ENCODE data around the gene KRT40.

The KRT40 gene

GRCh38 chr17:40996829-40997228 lies 12.7 kb upstream of the KRT40 start:
- no peak for DNase-seq (ENCODE audit: low spot score)

- DNase-seq (ENCODE audit: low spot score), result no peak
Observed at GRCh38 chr17:40995116-40995515, 11.0 kb upstream of the KRT40 start.

GRCh38 chr17:40993839-40994238 lies 9.7 kb upstream of the KRT40 start, which contains the start of gene KRTAP3-3:
TSS of gene KRTAP3-3 (minus strand) at chr17:40994164. CDS start at chr17:40994097, 67 bp downstream.
- no peak for DNase-seq (ENCODE audit: low spot score)

- no peak for DNase-seq (ENCODE audit: low spot score)
Observed at GRCh38 chr17:40993084-40993483, 9.0 kb upstream of the KRT40 start.

DNA sequence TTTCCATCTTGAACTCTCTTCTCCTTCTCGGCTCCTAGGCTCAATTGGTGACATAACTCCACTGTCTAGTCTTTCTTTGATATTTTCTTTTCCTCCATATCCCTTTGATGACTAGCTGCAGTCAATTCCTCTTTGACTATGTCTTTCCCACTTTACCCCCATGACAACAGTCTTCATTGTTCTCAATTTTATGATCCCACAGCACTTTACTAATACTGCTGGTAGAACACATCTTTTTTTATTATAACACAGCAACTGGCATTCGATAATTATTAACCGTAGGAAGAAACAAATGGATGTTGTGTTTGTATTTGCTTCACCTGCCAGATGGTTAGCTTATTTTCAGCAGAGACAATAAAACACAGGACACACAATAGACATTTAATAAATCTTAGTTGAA lies 8.5 kb upstream of the KRT40 start:
- no peak for DNase-seq (ENCODE audit: low spot score)

DNA sequence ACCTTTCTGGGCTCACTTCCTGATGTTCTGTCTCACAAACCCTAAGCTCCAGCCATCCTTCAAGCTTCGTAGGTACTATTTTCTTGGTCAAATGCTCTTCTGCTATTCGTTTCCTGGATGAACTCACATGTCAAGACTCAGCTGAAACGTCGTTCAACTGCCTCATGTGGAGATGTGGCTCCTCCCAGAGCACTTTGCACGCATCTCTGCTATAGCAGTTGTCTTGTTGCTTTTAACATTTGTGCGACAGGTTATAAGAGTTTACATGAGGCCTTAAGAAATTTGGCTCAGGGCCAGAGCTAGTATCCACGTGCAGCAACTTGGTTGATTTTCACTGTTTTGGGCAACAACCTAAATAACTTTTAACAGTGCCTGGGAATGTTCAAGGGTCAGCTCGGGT lies 2.8 kb upstream of the KRT40 start:
- DNase-seq (ENCODE audit: low spot score), result no peak

DNA sequence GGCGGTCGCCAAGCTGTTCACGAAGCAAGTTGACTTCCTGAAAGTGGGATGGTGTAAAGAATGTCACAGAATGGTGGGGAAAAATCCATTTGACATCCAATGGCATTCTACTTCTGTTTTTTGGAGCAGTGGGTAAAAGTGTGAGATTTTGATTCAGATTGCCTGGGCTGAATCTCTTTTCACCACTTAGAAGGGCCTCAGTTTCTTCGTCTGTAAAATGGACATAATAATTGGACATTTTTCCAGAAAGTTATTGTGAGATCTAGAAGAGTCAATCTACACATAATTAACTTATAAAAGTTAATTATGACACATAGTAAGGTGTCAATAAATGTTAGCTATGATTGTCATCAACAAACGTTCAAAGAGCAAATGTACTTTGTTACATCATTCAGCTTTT lies 3.0 kb downstream of the KRT40 start:
- no peak for DNase-seq (ENCODE audit: low spot score)

DNA sequence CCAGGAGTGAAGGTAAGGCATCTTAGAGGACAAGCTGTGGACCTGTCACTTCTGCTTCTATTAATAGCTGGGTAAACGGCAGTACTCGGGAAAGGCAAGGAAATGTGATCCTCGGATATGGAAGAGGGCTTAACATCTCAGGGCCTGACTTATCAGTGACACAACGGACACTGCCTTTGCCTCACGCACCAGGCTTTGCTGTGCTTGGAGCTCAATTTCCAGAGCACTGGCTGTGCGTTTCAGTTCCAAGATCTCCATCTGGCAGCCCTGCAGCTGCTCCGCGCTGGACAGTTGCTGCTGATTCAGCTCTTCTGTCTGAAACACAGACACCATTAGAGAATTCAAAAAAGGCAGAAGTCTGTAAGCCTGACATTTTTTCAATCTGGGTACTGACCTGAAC lies 3.5 kb downstream of the KRT40 start:
- peak; percentile 64 for DNase-seq (ENCODE audit: low spot score)

DNA sequence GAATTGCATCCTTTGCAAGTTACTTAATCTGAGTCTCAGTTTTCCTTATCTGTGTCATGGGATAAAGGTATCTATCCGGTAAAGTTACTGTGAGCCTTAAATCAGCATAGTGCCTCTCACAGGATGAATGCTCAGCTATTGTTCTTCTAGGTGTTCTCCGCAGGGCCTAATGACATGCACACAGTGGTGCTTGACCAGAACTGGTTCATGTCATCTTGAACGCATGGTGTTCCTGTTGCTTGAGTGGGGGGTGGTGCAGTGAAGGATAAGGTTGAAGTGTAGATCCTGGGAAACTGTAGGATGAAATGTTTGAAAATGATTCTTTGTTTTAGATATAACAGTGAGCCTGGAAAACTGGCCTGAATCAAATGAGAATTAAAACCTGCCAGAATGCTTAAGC lies 4.0 kb downstream of the KRT40 start:
- DNase-seq (ENCODE audit: low spot score), result no peak

- DNase-seq (ENCODE audit: low spot score), result no peak
Observed at GRCh38 chr17:40978575-40979151, 5.5 kb downstream of the KRT40 start.

GRCh38 chr17:40975516-40975915 lies 8.6 kb downstream of the KRT40 start:
- no peak for DNase-seq (ENCODE audit: low spot score)

DNA sequence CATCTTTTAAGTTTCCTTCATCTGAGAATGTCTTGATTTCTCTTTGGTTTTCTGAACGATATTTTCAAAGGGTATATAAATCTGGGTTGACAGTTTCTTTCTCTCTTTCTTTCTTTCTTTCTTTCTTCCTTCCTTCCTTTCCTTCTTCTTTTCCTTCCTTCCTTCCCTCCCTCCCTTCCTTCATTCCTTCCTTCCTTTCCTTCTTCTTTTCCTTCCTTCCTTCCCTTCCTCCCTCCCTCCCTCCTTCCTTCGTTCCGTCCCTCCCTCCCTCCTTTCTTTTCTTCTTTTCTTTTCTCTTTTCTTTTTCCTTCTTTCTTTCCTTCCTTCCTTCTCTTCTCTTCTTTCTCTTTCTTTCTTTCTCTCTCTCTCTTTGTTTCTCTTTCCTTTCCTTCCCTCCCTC lies 9.8 kb downstream of the KRT40 start:
- no peak for DNase-seq (ENCODE audit: low spot score)

GRCh38 chr17:40967582-40967981 lies 16.5 kb downstream of the KRT40 start:
- no peak for DNase-seq (ENCODE audit: low spot score)

GRCh38 chr17:40966848-40967247 lies 17.3 kb downstream of the KRT40 start, which contains the start of gene KRT39:
TSS of gene KRT39 (minus strand) at chr17:40966948. CDS start at chr17:40966856, 92 bp downstream.
- DNase-seq (ENCODE audit: low spot score), result no peak

GRCh38 chr17:40963838-40964237 lies 20.3 kb downstream of the KRT40 start:
- no peak for DNase-seq (ENCODE audit: low spot score)

GRCh38 chr17:40962059-40962561 lies 22.0 kb downstream of the KRT40 start:
- no peak for DNase-seq (ENCODE audit: low spot score)

GRCh38 chr17:40961591-40961990 lies 22.5 kb downstream of the KRT40 start:
- DNase-seq (ENCODE audit: low spot score), result no peak

- DNase-seq (ENCODE audit: low spot score), result no peak
Observed at GRCh38 chr17:40960144-40960543, 24.0 kb downstream of the KRT40 start.

GRCh38 chr17:40958086-40958953 lies 25.8 kb downstream of the KRT40 start:
- no peak for DNase-seq (ENCODE audit: low spot score)

DNA sequence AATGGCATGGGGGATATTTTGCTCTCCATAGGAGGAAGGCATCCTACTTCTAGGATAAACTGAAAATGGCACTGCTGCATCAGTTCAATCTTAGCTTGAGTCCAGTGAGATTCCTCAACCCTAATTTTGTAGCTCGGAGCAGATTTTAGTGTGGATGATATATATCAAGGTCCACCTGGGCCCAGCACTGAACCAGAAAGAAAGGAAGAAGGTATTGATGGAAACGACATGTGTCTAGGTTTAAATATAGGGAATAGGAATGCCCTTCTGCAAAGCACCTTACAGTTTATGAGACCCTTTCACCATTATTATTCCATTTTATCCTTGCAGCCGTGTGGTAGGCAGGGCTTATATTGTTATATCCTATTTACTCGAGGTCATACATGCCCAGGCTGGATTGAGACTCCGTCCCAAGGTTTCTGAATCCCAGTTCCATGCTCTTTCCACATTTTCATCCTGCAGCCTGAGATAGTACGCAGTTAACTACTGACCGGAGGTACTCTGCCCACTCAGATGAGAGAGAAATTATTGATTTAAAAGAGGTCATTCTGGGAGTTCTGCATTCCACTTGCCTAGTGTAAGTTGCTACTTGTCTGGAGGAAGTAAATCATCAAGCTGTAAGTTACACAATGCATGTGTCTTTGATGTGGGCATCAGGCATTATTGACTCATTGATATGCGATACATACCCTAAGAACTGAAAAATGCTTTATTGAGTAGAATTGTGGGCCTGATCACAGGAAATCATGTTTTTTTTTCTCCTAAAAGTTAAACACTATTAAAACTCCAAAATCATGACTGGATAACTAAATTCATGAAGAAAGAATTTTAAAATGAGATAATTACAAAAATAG lies 27.5 kb downstream of the KRT40 start:
- peak; percentile 57 for DNase-seq (ENCODE audit: low spot score)

- peak; percentile 50 for DNase-seq (ENCODE audit: low spot score)
Observed at GRCh38 chr17:40953881-40954280, 30.2 kb downstream of the KRT40 start.

GRCh38 chr17:40952661-40953060 lies 31.5 kb downstream of the KRT40 start:
- peak; percentile 64 for DNase-seq (ENCODE audit: low spot score)

Data from AG08396 (cell line).